ENCODE measurements around the gene CRYM. TPM values are rescaled to one million over a fixed set of nuclear protein-coding genes. Genes with fewer than 3 reads are reported as not detected.
"Not testable (repeated sequence)": the region's sequence is repeated elsewhere in the genome, so short reads cannot be mapped to it uniquely, and the experiment has no call there.

Gene CRYM
- polyA plus RNA-seq, 1 experiment = not detected

DNA sequence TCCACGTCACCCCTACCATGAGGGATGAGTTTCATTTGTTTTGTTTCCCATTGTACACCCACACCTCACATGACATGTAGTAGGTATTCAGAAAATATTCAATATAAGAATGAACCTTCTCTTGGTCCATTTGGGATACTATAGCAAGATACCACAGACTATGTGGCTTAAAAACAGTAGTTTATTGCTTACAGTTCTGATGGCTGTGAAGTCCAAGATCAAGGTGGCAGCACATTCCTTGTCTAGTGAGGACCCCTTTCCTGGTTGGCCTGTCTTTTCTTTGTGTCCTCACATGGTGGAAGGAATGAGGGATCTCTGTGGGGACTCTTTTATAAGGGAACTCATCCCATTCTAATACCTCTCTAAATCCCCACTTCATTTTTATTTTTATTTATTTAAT is 36.2 kb upstream of the CRYM start:
- TF ChIP-seq, protein P1, sequence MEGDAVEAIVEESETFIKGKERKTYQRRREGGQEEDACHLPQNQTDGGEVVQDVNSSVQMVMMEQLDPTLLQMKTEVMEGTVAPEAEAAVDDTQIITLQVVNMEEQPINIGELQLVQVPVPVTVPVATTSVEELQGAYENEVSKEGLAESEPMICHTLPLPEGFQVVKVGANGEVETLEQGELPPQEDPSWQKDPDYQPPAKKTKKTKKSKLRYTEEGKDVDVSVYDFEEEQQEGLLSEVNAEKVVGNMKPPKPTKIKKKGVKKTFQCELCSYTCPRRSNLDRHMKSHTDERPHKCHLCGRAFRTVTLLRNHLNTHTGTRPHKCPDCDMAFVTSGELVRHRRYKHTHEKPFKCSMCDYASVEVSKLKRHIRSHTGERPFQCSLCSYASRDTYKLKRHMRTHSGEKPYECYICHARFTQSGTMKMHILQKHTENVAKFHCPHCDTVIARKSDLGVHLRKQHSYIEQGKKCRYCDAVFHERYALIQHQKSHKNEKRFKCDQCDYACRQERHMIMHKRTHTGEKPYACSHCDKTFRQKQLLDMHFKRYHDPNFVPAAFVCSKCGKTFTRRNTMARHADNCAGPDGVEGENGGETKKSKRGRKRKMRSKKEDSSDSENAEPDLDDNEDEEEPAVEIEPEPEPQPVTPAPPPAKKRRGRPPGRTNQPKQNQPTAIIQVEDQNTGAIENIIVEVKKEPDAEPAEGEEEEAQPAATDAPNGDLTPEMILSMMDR (IDR thresholded peaks at IDR 0.05; ENCODE audit: insufficient read depth, low read depth, low read length) = no peak
- Histone ChIP-seq H3K36me3 (ENCODE audit: control insufficient read depth, insufficient read depth, low read length) (no peaks in the 10 kb centered on the region), H3K4me3 (ENCODE audit: low read depth, low read length) (no peak overlapping the region), H3K27me3 (ENCODE audit: control insufficient read depth, insufficient read depth, low read length) (no peaks in the 10 kb centered on the region)
- CTCF ChIA-PET = interaction anchor here (1.2 kb wide), 1 partner anchor 157 kb away, joined by 3 read pairs; no protein-coding TSS in a partner anchor
- DNase-seq (ENCODE audit: low read depth) = no peak
- POLR2A ChIA-PET = no interaction called here

DNA sequence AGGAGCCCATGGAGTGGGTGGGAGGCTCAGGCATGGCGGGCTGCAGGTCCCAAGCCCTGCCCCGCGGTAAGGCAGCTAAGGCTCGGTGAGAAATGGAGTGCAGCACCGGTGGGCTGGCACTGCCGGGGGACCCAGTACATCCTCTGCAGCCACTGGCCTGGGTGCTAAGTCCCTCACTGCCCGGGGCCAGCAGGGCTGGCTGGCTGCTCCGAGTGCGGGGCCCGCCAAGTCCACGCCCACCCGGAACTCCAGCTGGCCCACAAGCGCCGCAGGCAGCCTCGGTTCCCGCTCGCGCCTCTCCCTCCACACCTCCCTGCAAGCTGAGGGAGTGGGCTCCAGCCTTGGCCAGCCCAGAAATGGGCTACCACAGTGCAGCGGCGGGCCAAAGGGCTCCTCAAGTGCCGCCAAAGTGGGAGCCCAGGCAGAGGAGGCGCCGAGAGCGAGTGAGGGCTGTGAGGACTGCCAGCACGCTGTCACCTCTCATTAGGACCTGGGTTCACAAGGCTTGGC is 34.8 kb upstream of the CRYM start:
- CTCF ChIA-PET = interaction anchor here (1.2 kb wide), 1 partner anchor 156 kb away, joined by 3 read pairs; no protein-coding TSS in a partner anchor
- H3K4me3 ChIP-seq (ENCODE audit: low read depth, low read length); H3K27me3 ChIP-seq (ENCODE audit: control insufficient read depth, insufficient read depth, low read length); DNase-seq (ENCODE audit: low read depth); POLR2A ChIA-PET; H3K36me3 ChIP-seq (ENCODE audit: control insufficient read depth, insufficient read depth, low read length): not testable (repeated sequence)

DNA sequence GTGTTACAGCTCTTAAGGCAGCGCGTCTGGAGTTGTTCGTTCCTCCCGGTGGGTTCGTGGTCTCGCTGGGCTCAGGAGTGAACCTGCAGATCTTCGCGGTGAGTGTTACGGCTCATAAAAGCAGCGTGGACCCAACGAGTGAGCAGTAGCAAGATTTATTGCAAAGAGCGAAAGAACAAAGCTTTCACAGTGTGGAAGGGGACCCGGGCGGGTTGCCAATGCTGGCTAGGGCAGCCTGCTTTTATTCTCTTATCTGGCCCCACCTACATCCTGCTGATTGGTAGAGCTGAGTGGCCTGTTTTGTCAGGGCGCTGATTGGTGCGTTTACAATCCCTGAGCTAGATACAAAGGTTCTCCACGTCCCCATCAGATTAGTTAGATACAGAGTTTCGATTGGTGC is 34.0 kb upstream of the CRYM start:
- H3K36me3 ChIP-seq (ENCODE audit: control insufficient read depth, insufficient read depth, low read length) = not testable (repeated sequence)

DNA sequence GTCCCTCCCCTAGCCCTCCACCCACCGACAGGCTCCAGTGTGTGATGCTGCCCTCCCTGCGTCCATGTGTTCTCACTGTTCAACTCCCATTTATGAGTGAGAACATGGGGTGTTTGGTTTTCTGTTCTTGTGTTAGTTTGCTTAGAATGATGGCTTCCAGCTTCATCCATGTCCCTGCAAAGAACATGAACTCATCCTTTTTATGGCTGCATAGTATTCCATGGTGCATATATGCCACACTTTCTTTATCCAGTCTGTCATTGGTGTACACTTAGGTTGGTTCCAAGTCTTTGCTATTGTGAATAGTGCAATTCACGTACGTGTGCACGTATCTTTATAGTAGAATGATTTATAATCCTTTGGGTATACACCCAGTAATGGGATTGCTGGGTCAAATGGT is 28.6 kb upstream of the CRYM start:
- DNase-seq (ENCODE audit: low read depth); POLR2A ChIA-PET; H3K27me3 ChIP-seq (ENCODE audit: control insufficient read depth, insufficient read depth, low read length); H3K36me3 ChIP-seq (ENCODE audit: control insufficient read depth, insufficient read depth, low read length); H3K4me3 ChIP-seq (ENCODE audit: low read depth, low read length); CTCF ChIA-PET: not testable (repeated sequence)

More for the DNA sequence above, 34.0 kb upstream of the CRYM start:
- H3K4me3 ChIP-seq (ENCODE audit: low read depth, low read length); H3K27me3 ChIP-seq (ENCODE audit: control insufficient read depth, insufficient read depth, low read length); POLR2A ChIA-PET; DNase-seq (ENCODE audit: low read depth): not testable (repeated sequence)
- CTCF ChIA-PET = interaction anchor here (0.9 kb wide), 1 partner anchor 8 kb away, joined by 3 read pairs; no protein-coding TSS in a partner anchor

DNA sequence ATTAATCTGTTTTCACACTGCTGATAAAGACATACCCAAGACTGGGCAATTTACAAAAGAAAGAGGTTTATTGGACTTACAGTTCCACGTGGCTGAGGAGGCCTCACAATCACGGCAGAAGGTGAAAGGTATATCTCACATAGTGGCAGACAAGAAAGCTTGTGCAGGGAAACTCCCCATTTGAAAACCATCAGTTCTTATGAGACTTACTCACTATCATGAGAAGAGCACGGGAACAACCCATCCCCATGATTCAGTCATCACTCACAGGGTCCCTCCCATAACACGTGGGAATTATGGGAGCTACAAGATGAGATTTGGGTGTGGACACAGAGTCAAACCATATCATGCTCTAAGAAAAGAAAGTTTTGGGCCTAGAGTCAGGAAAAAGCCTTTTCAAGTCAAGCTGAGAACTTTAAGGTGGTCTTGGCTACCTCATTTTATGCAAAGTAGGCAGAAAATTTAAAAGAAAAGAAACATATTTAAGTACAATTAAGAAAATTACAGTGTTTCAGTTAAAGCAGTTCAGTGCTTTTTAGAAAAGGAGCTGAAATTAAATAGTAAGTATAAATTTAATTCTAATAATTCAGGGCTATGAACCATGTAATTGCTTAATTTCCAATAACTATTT is 24.9 kb upstream of the CRYM start:
- ChIA-PET CTCF (interaction anchor here (1.1 to 3.5 kb wide), 3 partner anchors 114 to 147 kb away, joined by 4 to 39 read pairs (median 12); partner anchors contain the start of gene LDAF1), POLR2A (no interaction called here)
- Histone ChIP-seq H3K4me3 (ENCODE audit: low read depth, low read length) (no peak overlapping the region), H3K27me3 (ENCODE audit: control insufficient read depth, insufficient read depth, low read length) (no peaks in the 10 kb centered on the region), H3K36me3 (ENCODE audit: control insufficient read depth, insufficient read depth, low read length) (no peaks in the 10 kb centered on the region)
- TF ChIP-seq, protein P1 (IDR thresholded peaks at IDR 0.05; ENCODE audit: insufficient read depth, low read depth, low read length) = no peak
- peak; percentile 44 for DNase-seq (ENCODE audit: low read depth)

DNA sequence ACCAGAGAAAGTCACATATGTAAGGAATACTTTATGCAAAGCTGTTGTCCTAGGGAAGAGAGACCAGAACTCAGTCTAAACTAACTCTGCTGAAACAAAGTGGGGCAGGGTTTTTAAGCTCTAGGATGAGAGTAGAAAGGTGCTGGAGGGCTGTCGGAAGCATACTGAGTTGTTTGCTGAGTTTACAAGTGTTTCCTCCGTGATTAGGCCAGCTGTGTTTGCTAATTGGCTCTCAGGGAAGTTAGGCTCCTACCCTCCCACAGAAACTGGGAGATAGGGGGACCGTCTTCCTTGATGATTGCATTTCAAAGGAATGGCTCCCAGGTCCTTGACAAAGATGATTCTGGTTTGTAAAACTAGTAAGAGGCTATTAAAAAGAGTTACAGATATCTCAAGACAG is 24.4 kb upstream of the CRYM start:
- Histone ChIP-seq H3K27me3 (ENCODE audit: control insufficient read depth, insufficient read depth, low read length) (no peaks in the 10 kb centered on the region), H3K4me3 (ENCODE audit: low read depth, low read length) (no peak overlapping the region), H3K36me3 (ENCODE audit: control insufficient read depth, insufficient read depth, low read length) (no peaks in the 10 kb centered on the region)
- no peak for DNase-seq (ENCODE audit: low read depth)
- ChIA-PET POLR2A (no interaction called here), CTCF (interaction anchor here (1.1 to 3.5 kb wide), 3 partner anchors 114 to 146 kb away, joined by 4 to 39 read pairs (median 12); partner anchors contain the start of gene LDAF1)
- TF ChIP-seq, protein P1 (IDR thresholded peaks at IDR 0.05; ENCODE audit: insufficient read depth, low read depth, low read length) = no peak

Measured in BJ (cell line).